GM23248 (cell line): ENCODE measurements around the gene CARM1. TPM values are rescaled to one million over a fixed set of nuclear protein-coding genes. Genes with fewer than 3 reads are reported as not detected.

Experiments
- DNase-seq: peaks from one replicate; pipeline ENCODE4 v3.0.0-alpha.2; 2015
- H2AFZ ChIP-seq: fragments of 200-600 bp; sonication (generic); 2 replicates; pipeline ENCODE4 v1.6.1; 2016; ENCODE audit warnings: antibody characterized with exemption
- H3F3A ChIP-seq: fragments of 200-600 bp; sonication (generic); 2 replicates; pipeline ENCODE4 v1.6.1; 2016; ENCODE audit warnings: mild to moderate bottlenecking, antibody characterized with exemption, mixed run types; ENCODE audit not compliant: insufficient read depth
- H3K27ac ChIP-seq: fragments of 200-600 bp; sonication (generic); 2 replicates; pipeline ENCODE4 v1.5.1; 2016; ENCODE audit warnings: mild to moderate bottlenecking
- H3K27me3 ChIP-seq: fragments of 200-600 bp; sonication (generic); replicated peaks from 2 replicates; pipeline ENCODE4 v1.6.1; 2016; ENCODE audit warnings: mild to moderate bottlenecking; ENCODE audit not compliant: insufficient read depth
- H3K36me3 ChIP-seq: fragments of 200-600 bp; sonication (generic); 2 replicates; pipeline ENCODE4 v1.6.1; 2016; ENCODE audit warnings: low read depth, mild to moderate bottlenecking
- H3K4me1 ChIP-seq: fragments of 200-600 bp; sonication (generic); 2 replicates; pipeline ENCODE4 v1.6.1; 2016; ENCODE audit warnings: mild to moderate bottlenecking; ENCODE audit not compliant: insufficient read depth
- H3K4me2 ChIP-seq: fragments of 200-600 bp; sonication (generic); one replicate; pipeline ENCODE4 v1.6.1; 2016; ENCODE audit warnings: mild to moderate bottlenecking; ENCODE audit not compliant: unreplicated experiment
- H3K4me3 ChIP-seq: fragments of 200-600 bp; sonication (generic); 2 replicates; pipeline ENCODE4 v1.5.1; 2016; ENCODE audit warnings: mild to moderate bottlenecking
- H3K79me2 ChIP-seq: fragments of 200-600 bp; sonication (generic); 2 replicates; pipeline ENCODE4 v1.6.1; 2016; ENCODE audit warnings: mild to moderate bottlenecking; ENCODE audit not compliant: insufficient read depth
- H3K9ac ChIP-seq: fragments of 200-600 bp; sonication (generic); 2 replicates; pipeline ENCODE4 v1.6.1; 2016; ENCODE audit warnings: mild to moderate bottlenecking
- H3K9me2 ChIP-seq: fragments of 200-600 bp; sonication (generic); 2 replicates; pipeline ENCODE4 v1.6.1; 2016; ENCODE audit warnings: mixed run types, mild to moderate bottlenecking, moderate library complexity; ENCODE audit not compliant: insufficient read depth
- H3K9me3 ChIP-seq: fragments of 200-600 bp; sonication (generic); one replicate; pipeline ENCODE4 v1.6.1; 2017; ENCODE audit warnings: low read depth
- H4K20me1 ChIP-seq: fragments of 200-600 bp; sonication (generic); 2 replicates; pipeline ENCODE4 v1.6.0; 2016; ENCODE audit not compliant: insufficient read depth
- EZH2 ChIP-seq: fragments of 200-600 bp; sonication (generic); IDR thresholded peaks from 2 replicates; pipeline ENCODE4 v1.6.1; 2018; ENCODE audit warnings: antibody characterized with exemption, mild to moderate bottlenecking; ENCODE audit not compliant: insufficient read depth, poor library complexity, severe bottlenecking
- EZH2phosphoT487 ChIP-seq: fragments of 200-600 bp; sonication (generic); IDR thresholded peaks from 2 replicates; pipeline ENCODE4 v1.6.1; 2018; ENCODE audit warnings: antibody characterized with exemption, moderate library complexity, mild to moderate bottlenecking, low read depth; ENCODE audit not compliant: insufficient read depth
- WGBS, 2 experiments: methylation state at CpG; one replicate each; pipeline ENCODE4 v1.1.6; 2015 to 2017; ENCODE audit warnings: low lambda C conversion rate in 2 of 2, low coverage in 1 of 2; ENCODE audit errors: missing lambda C conversion rate in 2 of 2; 5-methylcytosine and 5-hydroxymethylcytosine counted together
- in situ Hi-C: fragments of 300-500 bp; cut with MboI; formaldehyde crosslinking; loops from 2 replicates; pipeline ENCODE4 v1.15.0; 2020
- polyA plus RNA-seq: library from polyadenylated mRNA; unstranded; fragments of >200 nt; fragmentation: Nextera tagmentation; extraction: Ambion mirVana; gene quantifications from 2 replicates; pipeline ENCODE4 v1.2.1, GENCODE V29; 2016
- total RNA-seq: library from RNA; depleted of rRNA; stranded (reverse); fragments of >200 nt; shearing (Covaris generic); gene quantifications from 2 replicates; pipeline ENCODE4 v1.2.3, GENCODE V29; 2014

The CARM1 gene
- total and polyA plus RNA-seq, 2 experiments from 2014 or later: 5.3 to 41.9 TPM

GRCh38 chr19:10922638-10923014 lies 51.3 kb downstream of the CARM1 start:
- Histone ChIP-seq H3K27ac (no peak overlapping the region), H3K4me3 (no peak overlapping the region), H3K4me1 (no peaks in the 10 kb centered on the region), H3K36me3 (no peaks in the 10 kb centered on the region), H4K20me1 (no peaks in the 10 kb centered on the region), H2AFZ (no peak overlapping the region), H3K9me2 (no peaks in the 10 kb centered on the region), H3F3A (no peaks in the 10 kb centered on the region), H3K27me3 (no peaks in the 10 kb centered on the region), H3K9ac (no peak overlapping the region), H3K4me2 (no peak overlapping the region), H3K9me3 (no peaks in the 10 kb centered on the region), H3K79me2 (peaks cover 19% of the 10 kb centered on the region)
- DNase-seq: no peak
- in situ Hi-C loops: no loop called here
- TF ChIP-seq EZH2phosphoT487 (no peak), EZH2 (no peak)
- WGBS, 2 experiments: 77 to 87% methylated on average over 13 of the region's 13 CpGs

- H3K27ac ChIP-seq: no peak overlapping the region
- no peaks in the 10 kb centered on the region for H3K36me3 ChIP-seq
- no peak overlapping the region for H3K4me3 ChIP-seq
- H3K79me2 ChIP-seq: peaks cover 27% of the 10 kb centered on the region
- no peaks in the 10 kb centered on the region for H3K27me3 ChIP-seq
- 92 to 93% methylated on average over 22 to 25 of the region's 29 CpGs for WGBS, 2 experiments
- H3K4me2 ChIP-seq: no peak overlapping the region
- no peaks in the 10 kb centered on the region for H3K9me2 ChIP-seq
- no peak for TF ChIP-seq EZH2
- no peak for TF ChIP-seq EZH2phosphoT487
- no peaks in the 10 kb centered on the region for H3F3A ChIP-seq
- H3K9me3 ChIP-seq: no peaks in the 10 kb centered on the region
- no peak overlapping the region for H3K9ac ChIP-seq
- no peaks in the 10 kb centered on the region for H3K4me1 ChIP-seq
- H4K20me1 ChIP-seq: no peaks in the 10 kb centered on the region
- DNase-seq: no peak
- in situ Hi-C loops: no loop called here
- no peak overlapping the region for H2AFZ ChIP-seq
These were observed 52.1 kb downstream of the CARM1 start for GRCh38 chr19:10923260-10924112.

GRCh38 chr19:10924597-10924996 lies 53.2 kb downstream of the CARM1 start:
- H3K36me3 ChIP-seq: no peaks in the 10 kb centered on the region

GRCh38 chr19:10927730-10928562 lies 56.6 kb downstream of the CARM1 start:
- peak overlapping the region; percentile 88 for H3K4me3 ChIP-seq
- H3K9me3 ChIP-seq: no peaks in the 10 kb centered on the region
- WGBS, 2 experiments: 4 to 9% methylated on average over 20 to 46 of the region's 47 CpGs
- peak overlapping the region; percentile 89 for H3K4me2 ChIP-seq
- no peaks in the 10 kb centered on the region for H3K27me3 ChIP-seq
- H3K36me3 ChIP-seq: peaks cover 7% of the 10 kb centered on the region; the same call in 1 of the 2 replicates
- H3K27ac ChIP-seq: peak overlapping the region; percentile 50
- peaks cover 67% of the 10 kb centered on the region for H3K79me2 ChIP-seq
- H3K9me2 ChIP-seq: no peaks in the 10 kb centered on the region
- H3K9ac ChIP-seq: peak overlapping the region; percentile 93
- TF ChIP-seq EZH2phosphoT487 (no peak), EZH2 (no peak)
- no peaks in the 10 kb centered on the region for H3F3A ChIP-seq
- peak overlapping the region; percentile 85 for H2AFZ ChIP-seq
- DNase-seq: peak; percentile 65
- in situ Hi-C loops: no loop called here
- no peaks in the 10 kb centered on the region for H4K20me1 ChIP-seq
- H3K4me1 ChIP-seq: peaks cover 5% of the 10 kb centered on the region; the same call in 1 of the 2 replicates

More at GRCh38 chr19:10924597-10924996, 53.2 kb downstream of the CARM1 start:
- DNase-seq: no peak
- no peaks in the 10 kb centered on the region for H3K9me3 ChIP-seq
- no peak overlapping the region for H3K4me3 ChIP-seq
- H3K4me2 ChIP-seq: no peak overlapping the region
- H3K27ac ChIP-seq: no peak overlapping the region
- no peak overlapping the region for H2AFZ ChIP-seq
- 75 to 82% methylated on average over 11 to 13 of the region's 13 CpGs for WGBS, 2 experiments
- H3K79me2 ChIP-seq: peaks cover 34% of the 10 kb centered on the region
- no peaks in the 10 kb centered on the region for H4K20me1 ChIP-seq
- in situ Hi-C loops: no loop called here
- H3K9ac ChIP-seq: no peak overlapping the region
- no peaks in the 10 kb centered on the region for H3F3A ChIP-seq
- TF ChIP-seq EZH2phosphoT487: no peak
- H3K4me1 ChIP-seq: peaks cover under 1% of the 10 kb centered on the region; the same call in 1 of the 2 replicates
- no peaks in the 10 kb centered on the region for H3K9me2 ChIP-seq
- no peaks in the 10 kb centered on the region for H3K27me3 ChIP-seq
